ENCODE results near the gene KLHL29.

DNA sequence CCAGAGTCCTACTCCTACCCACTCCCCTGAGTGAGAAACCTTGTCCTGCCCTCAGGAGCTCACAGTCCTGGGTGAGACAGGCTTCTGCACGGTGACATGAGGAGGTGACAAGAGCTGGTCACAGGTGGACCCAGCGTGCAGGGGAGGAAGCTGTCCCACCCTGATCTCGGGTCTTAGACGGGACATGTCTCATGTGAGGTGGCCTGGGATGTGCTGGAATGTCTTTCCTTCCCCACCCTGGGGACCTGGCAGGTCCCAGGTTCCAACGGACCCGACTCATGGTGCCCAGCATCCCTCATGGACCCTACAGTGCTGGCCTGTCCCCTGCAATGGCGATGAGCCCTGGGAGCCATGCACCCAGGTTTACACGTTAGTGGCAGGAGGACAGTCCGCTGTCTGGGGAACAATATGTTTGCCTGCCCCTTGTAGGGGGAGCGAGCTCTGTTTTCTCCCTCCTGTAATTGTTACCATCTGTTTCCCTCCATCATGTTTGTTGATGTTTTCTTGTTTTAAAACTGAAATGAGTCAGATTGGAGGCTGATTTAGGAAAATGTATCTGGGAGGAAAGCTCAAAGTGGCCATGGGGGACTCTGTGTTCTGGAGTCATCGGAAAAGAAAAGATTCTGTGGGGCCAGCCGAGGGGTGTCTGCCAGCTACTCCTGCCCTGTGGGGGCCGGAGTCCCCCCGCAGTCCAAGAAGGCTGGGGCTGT is 238.1 kb downstream of the KLHL29 start:
- no peak for TF ChIP-seq CTCF (IDR thresholded peaks at IDR 0.05; ENCODE audit: insufficient read depth, low read length)
- no peak for TF ChIP-seq POLR2AphosphoS5 (IDR thresholded peaks at IDR 0.05; ENCODE audit: low read depth)
- TF ChIP-seq SPI1 (IDR thresholded peaks at IDR 0.05; ENCODE audit: borderline replicate concordance, low read depth) = no peak
- TF ChIP-seq, protein P1, sequence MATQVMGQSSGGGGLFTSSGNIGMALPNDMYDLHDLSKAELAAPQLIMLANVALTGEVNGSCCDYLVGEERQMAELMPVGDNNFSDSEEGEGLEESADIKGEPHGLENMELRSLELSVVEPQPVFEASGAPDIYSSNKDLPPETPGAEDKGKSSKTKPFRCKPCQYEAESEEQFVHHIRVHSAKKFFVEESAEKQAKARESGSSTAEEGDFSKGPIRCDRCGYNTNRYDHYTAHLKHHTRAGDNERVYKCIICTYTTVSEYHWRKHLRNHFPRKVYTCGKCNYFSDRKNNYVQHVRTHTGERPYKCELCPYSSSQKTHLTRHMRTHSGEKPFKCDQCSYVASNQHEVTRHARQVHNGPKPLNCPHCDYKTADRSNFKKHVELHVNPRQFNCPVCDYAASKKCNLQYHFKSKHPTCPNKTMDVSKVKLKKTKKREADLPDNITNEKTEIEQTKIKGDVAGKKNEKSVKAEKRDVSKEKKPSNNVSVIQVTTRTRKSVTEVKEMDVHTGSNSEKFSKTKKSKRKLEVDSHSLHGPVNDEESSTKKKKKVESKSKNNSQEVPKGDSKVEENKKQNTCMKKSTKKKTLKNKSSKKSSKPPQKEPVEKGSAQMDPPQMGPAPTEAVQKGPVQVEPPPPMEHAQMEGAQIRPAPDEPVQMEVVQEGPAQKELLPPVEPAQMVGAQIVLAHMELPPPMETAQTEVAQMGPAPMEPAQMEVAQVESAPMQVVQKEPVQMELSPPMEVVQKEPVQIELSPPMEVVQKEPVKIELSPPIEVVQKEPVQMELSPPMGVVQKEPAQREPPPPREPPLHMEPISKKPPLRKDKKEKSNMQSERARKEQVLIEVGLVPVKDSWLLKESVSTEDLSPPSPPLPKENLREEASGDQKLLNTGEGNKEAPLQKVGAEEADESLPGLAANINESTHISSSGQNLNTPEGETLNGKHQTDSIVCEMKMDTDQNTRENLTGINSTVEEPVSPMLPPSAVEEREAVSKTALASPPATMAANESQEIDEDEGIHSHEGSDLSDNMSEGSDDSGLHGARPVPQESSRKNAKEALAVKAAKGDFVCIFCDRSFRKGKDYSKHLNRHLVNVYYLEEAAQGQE (IDR thresholded peaks at IDR 0.05; ENCODE audit: insufficient replicate concordance, low read depth) = no peak
- no peak for TF ChIP-seq GABPA (IDR thresholded peaks at IDR 0.05; ENCODE audit: low read depth)

Measured in HL-60 (cell line).